Measurements from ENCODE around the gene H3-3A. TPM values are rescaled to one million over a fixed set of nuclear protein-coding genes. Genes with fewer than 3 reads are reported as not detected.
A peak's percentile ranks its signal among the peaks of the same experiment; 100 is the strongest.

Gene H3-3A
- total RNA-seq, 5 donors from 2014 or later (not counting 1 experiment from before 2014, with no cell fraction given): 340 to 391 (median 366) TPM

DNA sequence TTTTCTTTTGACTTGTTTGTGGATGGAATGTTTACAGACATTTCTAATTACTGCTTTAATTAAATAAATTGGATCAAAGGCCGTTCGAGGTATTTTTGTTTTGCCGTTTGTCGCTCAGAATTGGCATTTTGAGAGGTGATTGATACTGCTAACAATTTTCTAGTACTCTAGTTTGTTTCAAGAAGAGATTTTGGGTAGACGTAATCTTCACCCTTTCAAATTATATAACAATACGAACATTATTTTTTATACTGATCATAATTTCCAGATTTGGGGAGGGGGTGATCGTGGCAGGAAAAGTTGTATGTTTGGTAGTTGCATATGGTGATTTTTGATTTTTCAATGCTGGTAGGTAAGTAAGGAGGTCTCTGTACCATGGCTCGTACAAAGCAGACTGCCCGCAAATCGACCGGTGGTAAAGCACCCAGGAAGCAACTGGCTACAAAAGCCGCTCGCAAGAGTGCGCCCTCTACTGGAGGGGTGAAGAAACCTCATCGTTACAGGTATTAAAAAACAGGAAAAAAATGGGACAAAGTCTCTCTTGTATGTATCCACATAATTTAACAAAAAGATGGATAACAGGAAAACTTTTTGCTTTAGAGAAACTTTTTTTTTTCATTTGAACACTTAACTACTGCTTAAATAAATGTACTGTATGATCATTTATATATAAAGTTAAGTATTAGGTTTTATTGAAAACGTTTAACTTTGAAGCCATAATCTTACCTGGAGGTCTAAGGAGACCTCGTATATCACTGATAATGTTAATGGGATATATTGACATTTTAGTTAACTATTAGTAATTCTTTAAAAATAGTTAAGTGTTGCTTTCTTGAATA, 1.7 kb downstream of the H3-3A start:
- Mint-ChIP-seq H3K4me1 (peaks cover 60 to 66% (median 65%) of the 10 kb centered on the region in 3 donors), H3K4me3 (peak overlapping the region; percentile 99 to 100 (median 100)), H3K36me3 (peaks cover 46% of the 10 kb centered on the region), H3K9me3 (no peaks in the 10 kb centered on the region), H3K27ac (peak overlapping the region; percentile 99 to 100), H3K27me3 (no peaks in the 10 kb centered on the region)
- ChIA-PET POLR2A (interaction anchor here (0.6 to 3.6 kb wide), 11 partner anchors 9 to 619 kb away, joined by 3 to 71 read pairs (median 5); partner anchors contain the start of gene SDE2 (in 2 of the 2)), CTCF (interaction anchor here (0.6 to 1.7 kb wide), 39 partner anchors 9 to 1358 kb away, joined by 3 to 38 read pairs (median 5); partner anchors contain the start of genes LBR (in 1 of the 2), SDE2 (in 1 of the 2) and TMEM63A (in 1 of the 2))
- ATAC-seq (replicated peaks in 1 of 4) (no peak), DNase-seq (peak in 19 of 35 experiments; percentile 4 to 49 (median 16))
- 0% methylated on average over 1 of the region's 17 CpGs for WGBS (ENCODE audit: insufficient coverage)
- peak overlapping the region; percentile 64 to 99 for H3K4me3 ChIP-seq (ENCODE audit: control insufficient read depth in 1 of 2, extremely low read depth in 1 of 2, low read length in 1 of 2)
- H3K4me1 ChIP-seq (ENCODE audit: control insufficient read depth in 1 of 2, extremely low read depth in 1 of 2, insufficient read depth in 2 of 2, low read length in 2 of 2): peaks cover 33 to 40% of the 10 kb centered on the region in 2 experiments
- peak overlapping the region; percentile 95 for H3K27ac ChIP-seq (ENCODE audit: low read length)
- no peaks in the 10 kb centered on the region for H3K27me3 ChIP-seq (replicated peaks in 1 of 2; ENCODE audit: control insufficient read depth in 2 of 2, extremely low read depth in 1 of 2, insufficient read depth in 2 of 2, low read length in 1 of 2)
- peaks cover 4 to 38% of the 10 kb centered on the region in 2 donors for H3K36me3 ChIP-seq (ENCODE audit: control insufficient read depth in 2 of 2, extremely low read depth in 1 of 2, insufficient read depth in 1 of 2, low read length in 1 of 2)
- no peaks in the 10 kb centered on the region for H3K9me3 ChIP-seq

GRCh38 chr1:226064816-226065248, 2.3 kb downstream of the H3-3A start:
- H3K4me1 Mint-ChIP-seq: peaks cover 62 to 67% (median 66%) of the 10 kb centered on the region in 3 donors

GRCh38 chr1:226066415-226067078, 4.0 kb downstream of the H3-3A start:
- Mint-ChIP-seq H3K4me1 (peaks cover 64 to 69% (median 66%) of the 10 kb centered on the region in 3 donors), H3K27me3 (no peaks in the 10 kb centered on the region), H3K27ac (peak overlapping the region in 1 of 2 donors; percentile 41), H3K4me3 (peak overlapping the region; percentile 53 to 100 (median 99)), H3K36me3 (peaks cover 49% of the 10 kb centered on the region), H3K9me3 (no peaks in the 10 kb centered on the region)
- ChIA-PET POLR2A (interaction anchor here (0.6 to 1.1 kb wide), 4 partner anchors 17 to 210 kb away, joined by 3 to 8 read pairs (median 4); partner anchors contain the start of gene SDE2 (in 2 of the 2)), CTCF (interaction anchor here (0.6 to 1.7 kb wide), 6 partner anchors 10 to 482 kb away, joined by 3 to 7 read pairs (median 3); partner anchors contain the start of gene STUM (in 1 of the 2))
- ATAC-seq (replicated peaks in 1 of 4) (no peak), DNase-seq (no peak)
- no peaks in the 10 kb centered on the region for H3K27me3 ChIP-seq (replicated peaks in 1 of 2; ENCODE audit: control insufficient read depth in 2 of 2, extremely low read depth in 1 of 2, insufficient read depth in 2 of 2, low read length in 1 of 2)
- H3K27ac ChIP-seq (ENCODE audit: low read length): no peak overlapping the region
- no CpG with 5 or more reads among the region's 4 CpGs for WGBS (ENCODE audit: insufficient coverage)
- H3K4me3 ChIP-seq (ENCODE audit: control insufficient read depth in 1 of 2, extremely low read depth in 1 of 2, low read length in 1 of 2): peak overlapping the region in 1 of 2 donors; percentile 23
- H3K36me3 ChIP-seq (ENCODE audit: control insufficient read depth in 2 of 2, extremely low read depth in 1 of 2, insufficient read depth in 1 of 2, low read length in 1 of 2): peaks cover 12 to 49% of the 10 kb centered on the region in 2 donors
- H3K9me3 ChIP-seq: no peaks in the 10 kb centered on the region
- H3K4me1 ChIP-seq (ENCODE audit: control insufficient read depth in 1 of 2, extremely low read depth in 1 of 2, insufficient read depth in 2 of 2, low read length in 2 of 2): peaks cover 33 to 35% of the 10 kb centered on the region in 2 experiments

More at GRCh38 chr1:226064816-226065248, 2.3 kb downstream of the H3-3A start:
- peak overlapping the region; percentile 95 for H3K27ac ChIP-seq (ENCODE audit: low read length)
- peak overlapping the region; percentile 86 to 91 for H3K27ac Mint-ChIP-seq
- H3K27me3 ChIP-seq (replicated peaks in 1 of 2; ENCODE audit: control insufficient read depth in 2 of 2, extremely low read depth in 1 of 2, insufficient read depth in 2 of 2, low read length in 1 of 2): no peaks in the 10 kb centered on the region
- H3K9me3 Mint-ChIP-seq: no peaks in the 10 kb centered on the region
- peaks cover 42% of the 10 kb centered on the region for H3K36me3 Mint-ChIP-seq
- no peaks in the 10 kb centered on the region for H3K9me3 ChIP-seq
- ATAC-seq (replicated peaks in 1 of 4): no peak
- H3K4me3 ChIP-seq (ENCODE audit: control insufficient read depth in 1 of 2, extremely low read depth in 1 of 2, low read length in 1 of 2): peak overlapping the region; percentile 35 to 64
- WGBS (ENCODE audit: insufficient coverage): 8% methylated on average over 2 of the region's 5 CpGs
- peaks cover 4 to 40% of the 10 kb centered on the region in 2 donors for H3K36me3 ChIP-seq (ENCODE audit: control insufficient read depth in 2 of 2, extremely low read depth in 1 of 2, insufficient read depth in 1 of 2, low read length in 1 of 2)
- H3K27me3 Mint-ChIP-seq: no peaks in the 10 kb centered on the region
- H3K4me1 ChIP-seq (ENCODE audit: control insufficient read depth in 1 of 2, extremely low read depth in 1 of 2, insufficient read depth in 2 of 2, low read length in 2 of 2): peaks cover 39 to 42% of the 10 kb centered on the region in 2 experiments
- peak in 28 of 35 experiments; percentile 4 to 78 (median 35) for DNase-seq
- H3K4me3 Mint-ChIP-seq: peak overlapping the region; percentile 84 to 100 (median 99)
- ChIA-PET CTCF (interaction anchor here (0.6 to 1.7 kb wide), 39 partner anchors 9 to 1357 kb away, joined by 3 to 38 read pairs (median 5); partner anchors contain the start of genes LBR (in 1 of the 2), SDE2 (in 1 of the 2) and TMEM63A (in 1 of the 2)), POLR2A (interaction anchor here (0.5 to 1.7 kb wide), 13 partner anchors 9 to 620 kb away, joined by 3 to 18 read pairs (median 3); partner anchors contain the start of gene SDE2 (in 2 of the 2))

GRCh38 chr1:226069811-226070489, 7.4 kb downstream of the H3-3A start:
- H3K4me1 ChIP-seq (ENCODE audit: control insufficient read depth in 1 of 2, extremely low read depth in 1 of 2, insufficient read depth in 2 of 2, low read length in 2 of 2): peaks cover 29 to 34% of the 10 kb centered on the region in 2 experiments
- Mint-ChIP-seq H3K9me3 (no peaks in the 10 kb centered on the region), H3K36me3 (peaks cover 52% of the 10 kb centered on the region), H3K27me3 (no peaks in the 10 kb centered on the region), H3K4me1 (peaks cover 65 to 69% (median 68%) of the 10 kb centered on the region in 3 donors), H3K4me3 (peak overlapping the region in 2 of 3 donors; percentile 22 to 28), H3K27ac (peak overlapping the region; percentile 44 to 76)
- H3K36me3 ChIP-seq (ENCODE audit: control insufficient read depth in 2 of 2, extremely low read depth in 1 of 2, insufficient read depth in 1 of 2, low read length in 1 of 2): peaks cover 12 to 74% of the 10 kb centered on the region in 2 donors
- no peak overlapping the region for H3K4me3 ChIP-seq (ENCODE audit: control insufficient read depth in 1 of 2, extremely low read depth in 1 of 2, low read length in 1 of 2)
- no peaks in the 10 kb centered on the region for H3K27me3 ChIP-seq (replicated peaks in 1 of 2; ENCODE audit: control insufficient read depth in 2 of 2, extremely low read depth in 1 of 2, insufficient read depth in 2 of 2, low read length in 1 of 2)
- no peak for DNase-seq
- CTCF ChIA-PET: interaction anchor here in 1 of 2 donors (0.7 kb wide), 1 partner anchor 78 kb away, joined by 3 read pairs; no protein-coding TSS in a partner anchor
- WGBS (ENCODE audit: insufficient coverage): 25% methylated on average over 3 of the region's 13 CpGs
- no peak overlapping the region for H3K27ac ChIP-seq (ENCODE audit: low read length)
- ATAC-seq (replicated peaks in 1 of 4): no peak
- POLR2A ChIA-PET: interaction anchor here in 1 of 2 donors (0.6 kb wide), 1 partner anchor 84 kb away, joined by 6 read pairs; no protein-coding TSS in a partner anchor
- H3K9me3 ChIP-seq: no peaks in the 10 kb centered on the region

DNA sequence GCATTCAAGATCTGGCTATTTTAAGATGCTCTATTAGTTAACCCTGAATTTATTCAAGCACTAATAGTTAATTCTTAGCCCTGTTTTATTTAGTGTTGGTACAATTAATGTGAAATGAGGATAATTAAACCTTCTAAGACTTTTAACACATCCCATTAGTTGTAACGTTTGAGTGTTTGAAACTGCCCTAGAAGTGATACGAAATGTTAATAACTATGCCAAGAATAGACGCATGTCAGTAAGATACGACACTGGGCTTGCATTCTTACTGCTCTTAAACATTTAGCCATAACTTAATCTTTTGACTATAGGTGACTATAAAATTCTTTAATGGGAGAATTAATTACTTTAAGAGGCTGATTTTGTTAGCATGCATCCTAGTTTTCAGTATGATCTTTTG, 9.8 kb downstream of the H3-3A start:
- H3K4me3 Mint-ChIP-seq: no peak overlapping the region
- H3K27ac Mint-ChIP-seq: no peak overlapping the region
- WGBS (ENCODE audit: insufficient coverage): no CpG with 5 or more reads among the region's 4 CpGs
- H3K36me3 ChIP-seq (ENCODE audit: control insufficient read depth in 2 of 2, extremely low read depth in 1 of 2, insufficient read depth in 1 of 2, low read length in 1 of 2): peaks cover 12 to 60% of the 10 kb centered on the region in 2 donors
- no peak overlapping the region for H3K4me3 ChIP-seq (ENCODE audit: control insufficient read depth in 1 of 2, extremely low read depth in 1 of 2, low read length in 1 of 2)
- H3K9me3 Mint-ChIP-seq: no peaks in the 10 kb centered on the region
- no peaks in the 10 kb centered on the region for H3K9me3 ChIP-seq
- POLR2A ChIA-PET: interaction anchor here in 1 of 2 donors (0.5 to 0.6 kb wide), 2 partner anchors 15 to 216 kb away, joined by 3 read pairs; no protein-coding TSS in a partner anchor
- no peak overlapping the region for H3K27ac ChIP-seq (ENCODE audit: low read length)
- H3K27me3 ChIP-seq (replicated peaks in 1 of 2; ENCODE audit: control insufficient read depth in 2 of 2, extremely low read depth in 1 of 2, insufficient read depth in 2 of 2, low read length in 1 of 2): no peaks in the 10 kb centered on the region
- no peak for DNase-seq
- ATAC-seq (replicated peaks in 1 of 4): no peak
- CTCF ChIA-PET: no interaction called here
- peaks cover 43 to 47% (median 46%) of the 10 kb centered on the region in 3 donors for H3K4me1 Mint-ChIP-seq
- peaks cover 36% of the 10 kb centered on the region for H3K36me3 Mint-ChIP-seq
- H3K27me3 Mint-ChIP-seq: no peaks in the 10 kb centered on the region
- H3K4me1 ChIP-seq (ENCODE audit: control insufficient read depth in 1 of 2, extremely low read depth in 1 of 2, insufficient read depth in 2 of 2, low read length in 2 of 2): peaks cover 12 to 17% of the 10 kb centered on the region in 2 experiments

Data from T-cell (primary cell).